Measurements from ENCODE around the gene ZGPAT. TPM values are rescaled to one million over a fixed set of nuclear protein-coding genes. Genes with fewer than 3 reads are reported as not detected.
A peak's percentile ranks its signal among the peaks of the same experiment; 100 is the strongest.

ZGPAT gene
- total RNA-seq, 1 donor from 2014 or later: 38.1 TPM

DNA sequence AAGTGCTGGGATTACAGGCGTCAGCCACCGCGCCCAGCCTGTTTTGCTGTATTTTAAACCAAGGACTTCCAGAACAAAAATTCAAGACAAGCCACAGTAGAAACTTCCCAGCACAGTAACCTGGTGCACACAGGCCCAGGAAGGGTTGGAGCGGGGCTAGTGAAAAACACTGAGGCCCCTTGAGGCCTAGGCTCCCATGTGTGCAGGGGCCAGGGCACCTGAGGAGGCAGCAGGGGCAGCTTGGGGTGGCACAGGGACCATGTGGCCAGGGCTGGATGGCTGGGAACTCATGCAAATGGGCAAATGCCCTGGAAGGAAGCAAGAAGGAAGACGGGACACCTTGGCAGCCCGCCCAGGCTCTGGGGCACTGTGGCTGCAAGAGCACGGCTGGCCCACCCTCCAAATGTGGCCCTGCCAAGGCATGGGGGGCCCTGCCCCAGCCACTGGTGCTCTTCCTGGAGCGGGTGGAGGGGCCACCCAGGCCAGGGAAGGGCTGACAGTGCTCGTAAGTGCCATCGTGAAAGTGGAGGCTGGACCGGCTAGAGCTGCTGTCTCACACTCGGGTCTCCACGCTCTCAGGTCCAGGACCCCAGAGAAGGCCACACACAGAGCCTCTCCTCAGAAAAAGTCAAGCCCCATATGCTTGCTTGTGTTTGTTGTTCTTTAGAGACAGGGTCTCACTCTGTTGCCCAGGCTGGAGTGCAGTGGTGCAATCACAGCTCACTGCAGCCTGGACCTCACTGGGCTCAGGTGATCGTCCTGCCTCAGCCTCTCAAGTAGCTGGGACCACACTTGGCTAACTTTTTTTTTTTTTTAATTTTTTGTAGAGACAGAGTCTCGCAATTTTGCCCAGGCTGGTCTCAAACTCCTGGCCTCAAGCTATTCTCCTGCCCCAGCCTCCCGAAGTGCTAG lies 42.0 kb downstream of the ZGPAT start:
- H3K36me3 Mint-ChIP-seq (ENCODE audit: low read depth): no peaks in the 10 kb centered on the region
- DNase-seq: no peak
- H3K4me3 Mint-ChIP-seq: peak overlapping the region; percentile 41
- intact Hi-C loops (cut with micrococcal nuclease): no loop called here
- peaks cover 11% of the 10 kb centered on the region for H3K4me1 Mint-ChIP-seq
- H3K27ac Mint-ChIP-seq: peak overlapping the region; percentile 67
- H3K27me3 Mint-ChIP-seq: no peaks in the 10 kb centered on the region
- no peaks in the 10 kb centered on the region for H3K9me3 Mint-ChIP-seq

- Mint-ChIP-seq H3K27me3 (peaks cover 1% of the 10 kb centered on the region), H3K27ac (peak overlapping the region; percentile 88)
- intact Hi-C loops (cut with micrococcal nuclease): loop anchor here (1.0 kb wide), 1 partner anchor 14 kb away; no protein-coding TSS in a partner anchor
Observed at GRCh38 chr20:63750807-63751470, 43.1 kb downstream of the ZGPAT start.

DNA sequence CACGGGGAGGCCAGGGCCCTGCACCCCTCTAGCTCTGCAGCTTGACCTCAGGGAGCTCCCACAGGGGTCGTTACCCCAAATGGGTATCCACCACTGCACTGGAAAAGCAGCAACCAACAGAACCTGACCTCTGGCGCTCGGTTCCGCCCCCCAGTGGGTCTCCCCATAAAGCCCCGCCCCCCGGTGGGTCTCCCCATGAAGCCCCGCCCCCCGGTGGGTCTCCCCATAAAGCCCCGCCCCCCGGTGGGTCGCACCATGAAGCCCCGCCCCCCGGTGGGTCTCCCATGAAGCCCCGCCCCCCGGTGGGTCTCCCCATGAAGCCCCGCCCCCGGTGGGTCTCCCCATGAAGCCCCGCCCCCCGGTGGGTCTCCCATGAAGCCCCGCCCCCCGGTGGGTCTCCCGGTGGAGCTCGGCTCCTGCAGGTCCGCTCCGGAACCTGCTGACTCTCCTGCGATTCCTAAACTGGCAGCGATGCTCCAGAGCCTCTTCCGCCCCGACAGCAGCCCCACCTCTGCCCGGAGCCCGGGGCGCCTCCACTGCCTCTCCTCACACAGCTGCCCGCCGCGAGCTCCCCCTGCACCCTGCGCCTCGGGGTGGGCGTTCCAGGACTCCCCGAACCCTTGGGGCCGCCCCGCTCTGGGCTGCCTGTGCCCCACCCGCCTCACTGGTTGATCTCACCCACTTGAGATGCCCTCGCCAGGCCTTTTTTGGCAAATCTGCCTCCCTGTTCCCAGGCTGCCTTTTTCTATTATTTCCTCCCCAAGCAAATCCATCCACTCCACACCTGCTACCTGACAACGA lies 43.8 kb downstream of the ZGPAT start:
- peak overlapping the region; percentile 73 for H3K4me3 Mint-ChIP-seq
- intact Hi-C loops (cut with micrococcal nuclease): loop anchor here (1.0 kb wide), 1 partner anchor 14 kb away; no protein-coding TSS in a partner anchor
- H3K36me3 Mint-ChIP-seq (ENCODE audit: low read depth): no peaks in the 10 kb centered on the region
- peak; percentile 80 for DNase-seq
- peaks cover 3% of the 10 kb centered on the region for H3K27me3 Mint-ChIP-seq
- H3K27ac Mint-ChIP-seq: peak overlapping the region; percentile 88
- no peaks in the 10 kb centered on the region for H3K9me3 Mint-ChIP-seq
- peaks cover 15% of the 10 kb centered on the region for H3K4me1 Mint-ChIP-seq

More at GRCh38 chr20:63750807-63751470, 43.1 kb downstream of the ZGPAT start:
- peaks cover 11% of the 10 kb centered on the region for H3K4me1 Mint-ChIP-seq
- no peaks in the 10 kb centered on the region for H3K36me3 Mint-ChIP-seq (ENCODE audit: low read depth)
- peak overlapping the region; percentile 73 for H3K4me3 Mint-ChIP-seq
- peak; percentile 88 for DNase-seq
- H3K9me3 Mint-ChIP-seq: no peaks in the 10 kb centered on the region

DNA sequence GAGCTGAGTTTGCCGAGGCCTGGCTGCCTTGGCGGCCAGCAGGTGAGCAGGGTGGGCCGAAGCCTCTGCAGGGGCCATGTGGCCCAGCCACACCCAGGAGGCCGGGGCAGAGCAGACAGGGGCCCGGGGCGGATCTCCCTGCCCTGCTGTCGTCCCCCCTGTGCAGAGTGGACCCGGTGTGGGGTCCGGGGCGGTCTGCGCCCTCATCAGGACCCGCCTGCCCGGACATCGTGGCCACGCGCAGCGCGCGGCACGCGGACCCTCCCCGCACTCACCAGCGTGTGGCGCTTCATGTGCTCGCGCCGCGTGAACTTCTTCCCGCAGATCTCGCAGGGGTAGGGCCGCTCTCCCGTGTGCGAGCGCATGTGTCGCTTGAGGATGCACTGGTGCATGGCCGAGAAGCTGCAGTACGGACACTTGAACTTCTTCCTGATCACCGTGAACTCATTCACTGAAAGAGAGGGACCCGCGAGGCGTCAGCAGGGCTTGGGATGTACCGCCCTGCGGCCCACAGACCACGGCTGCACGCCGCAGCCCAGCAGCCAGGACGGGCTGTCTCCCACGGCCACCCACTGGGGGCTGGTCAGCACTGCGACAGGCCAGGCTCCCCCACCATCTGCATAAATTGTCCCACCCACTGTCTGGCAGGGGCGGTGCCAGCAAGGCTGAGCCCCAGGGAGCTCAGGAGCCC lies 44.7 kb downstream of the ZGPAT start:
- H3K27ac Mint-ChIP-seq: no peak overlapping the region

DNA sequence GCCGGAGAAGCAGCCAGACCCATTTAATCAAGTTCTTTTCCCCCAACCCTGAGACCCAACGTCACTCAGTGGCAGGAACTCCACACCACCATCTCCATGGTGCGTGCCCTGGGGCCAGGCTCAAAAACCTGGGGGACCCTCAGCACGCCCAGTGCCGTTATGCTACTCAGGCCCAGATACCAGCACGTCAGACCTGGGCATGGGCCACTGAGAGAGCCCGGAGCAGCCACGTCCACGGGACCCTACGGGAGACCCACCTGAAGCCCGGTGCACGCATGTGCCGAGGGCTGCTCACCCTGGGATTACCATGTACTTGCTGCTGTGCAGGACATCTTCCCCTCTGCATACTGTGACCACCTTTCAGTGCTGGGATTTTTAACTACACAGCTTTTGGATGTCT lies 45.5 kb downstream of the ZGPAT start:
- no peaks in the 10 kb centered on the region for H3K9me3 Mint-ChIP-seq
- peaks cover 8% of the 10 kb centered on the region for H3K27me3 Mint-ChIP-seq
- DNase-seq: no peak
- intact Hi-C loops (cut with micrococcal nuclease): no loop called here
- H3K4me1 Mint-ChIP-seq: peaks cover 17% of the 10 kb centered on the region
- no peaks in the 10 kb centered on the region for H3K36me3 Mint-ChIP-seq (ENCODE audit: low read depth)
- H3K4me3 Mint-ChIP-seq: no peak overlapping the region
- H3K27ac Mint-ChIP-seq: no peak overlapping the region

More for the DNA sequence above, 44.7 kb downstream of the ZGPAT start:
- Mint-ChIP-seq H3K27me3 (peaks cover 6% of the 10 kb centered on the region), H3K4me1 (peaks cover 17% of the 10 kb centered on the region), H3K36me3 (ENCODE audit: low read depth) (no peaks in the 10 kb centered on the region), H3K4me3 (no peak overlapping the region), H3K9me3 (no peaks in the 10 kb centered on the region)
- intact Hi-C loops (cut with micrococcal nuclease): no loop called here
- no peak for DNase-seq

DNA sequence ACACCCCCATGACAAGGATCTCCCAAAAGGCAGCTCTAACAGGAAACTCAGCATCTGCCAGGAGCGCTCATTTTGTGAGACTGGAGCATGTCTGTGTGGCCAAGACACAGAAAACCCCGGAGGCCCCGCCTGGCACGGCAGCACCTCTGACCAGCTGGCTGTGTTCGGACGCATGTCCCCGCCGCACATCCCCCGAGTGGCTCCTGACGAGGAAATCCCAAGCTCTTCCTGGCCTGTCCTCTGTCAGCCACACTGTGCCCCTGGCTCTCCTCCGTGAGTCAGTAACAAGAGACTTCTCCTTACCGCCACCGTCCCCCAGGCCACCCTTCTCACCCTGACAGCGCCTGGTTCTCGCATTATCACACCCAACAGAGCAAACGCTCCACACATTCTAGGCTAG lies 46.2 kb downstream of the ZGPAT start:
- H3K27me3 Mint-ChIP-seq: peaks cover 9% of the 10 kb centered on the region
- peaks cover 17% of the 10 kb centered on the region for H3K4me1 Mint-ChIP-seq
- H3K27ac Mint-ChIP-seq: no peak overlapping the region
- no peak overlapping the region for H3K4me3 Mint-ChIP-seq
- intact Hi-C loops (cut with micrococcal nuclease): no loop called here
- DNase-seq: no peak
- no peaks in the 10 kb centered on the region for H3K9me3 Mint-ChIP-seq
- no peaks in the 10 kb centered on the region for H3K36me3 Mint-ChIP-seq (ENCODE audit: low read depth)

DNA sequence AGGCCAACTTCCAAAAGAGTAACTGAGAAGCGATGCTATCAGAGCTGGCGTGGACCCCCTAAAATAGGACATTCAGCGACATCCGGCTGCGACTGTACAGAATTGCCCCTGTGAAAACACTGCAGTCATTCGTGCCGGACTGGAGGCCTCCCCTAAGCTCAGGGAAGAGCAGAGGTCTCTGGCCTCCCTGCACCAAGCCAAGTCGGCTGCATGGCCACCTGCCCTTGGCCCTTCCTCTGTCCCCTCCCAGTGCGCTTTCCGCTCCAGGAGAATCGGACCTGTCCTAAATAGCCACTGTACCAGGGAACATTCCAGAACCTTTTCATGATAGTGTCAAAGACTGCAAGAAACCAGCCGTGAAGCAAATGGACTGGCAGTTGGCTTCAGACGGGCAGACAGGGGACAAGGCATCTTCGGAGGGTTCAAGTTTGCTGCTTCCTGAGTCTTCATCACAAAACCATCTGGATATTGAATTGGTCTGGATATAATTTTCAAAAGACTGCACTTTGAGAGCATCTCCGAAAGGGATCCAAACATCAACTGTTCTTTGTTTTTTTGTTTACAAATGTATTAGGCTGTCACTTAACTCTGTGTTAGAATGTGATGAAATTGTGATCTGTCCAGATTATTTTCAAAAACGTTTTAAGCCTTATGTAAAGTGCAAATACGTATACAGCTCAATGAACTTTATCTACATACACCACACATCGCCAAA lies 48.3 kb downstream of the ZGPAT start:
- H3K27me3 Mint-ChIP-seq: peaks cover 15% of the 10 kb centered on the region
- no peak overlapping the region for H3K4me3 Mint-ChIP-seq
- H3K4me1 Mint-ChIP-seq: peaks cover 10% of the 10 kb centered on the region
- H3K27ac Mint-ChIP-seq: peak overlapping the region; percentile 29
- H3K36me3 Mint-ChIP-seq (ENCODE audit: low read depth): no peaks in the 10 kb centered on the region
- intact Hi-C loops (cut with micrococcal nuclease): no loop called here
- H3K9me3 Mint-ChIP-seq: no peaks in the 10 kb centered on the region
- DNase-seq: no peak

DNA sequence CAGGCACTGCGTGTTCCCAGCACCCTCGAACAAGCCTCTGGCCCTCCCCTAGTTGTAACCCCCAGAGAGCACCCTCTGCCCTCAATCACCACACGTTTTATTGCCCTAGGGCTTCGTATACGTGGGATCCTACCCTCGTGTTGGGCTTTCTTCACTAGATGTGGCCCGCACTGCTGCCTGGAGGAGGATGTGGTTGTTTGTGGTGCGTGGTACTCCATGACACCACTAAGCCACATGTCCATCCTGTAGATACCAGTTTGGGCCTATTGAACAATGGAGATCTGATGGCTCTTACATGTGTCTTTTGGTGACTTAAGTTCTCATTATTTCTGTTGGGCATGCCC lies 48.8 kb downstream of the ZGPAT start:
- intact Hi-C loops (cut with micrococcal nuclease): no loop called here
- H3K9me3 Mint-ChIP-seq: no peaks in the 10 kb centered on the region
- no peak overlapping the region for H3K4me3 Mint-ChIP-seq
- H3K27me3 Mint-ChIP-seq: peaks cover 15% of the 10 kb centered on the region
- H3K4me1 Mint-ChIP-seq: peaks cover 7% of the 10 kb centered on the region
- peak; percentile 70 for DNase-seq
- H3K36me3 Mint-ChIP-seq (ENCODE audit: low read depth): no peaks in the 10 kb centered on the region
- peak overlapping the region; percentile 29 for H3K27ac Mint-ChIP-seq

GRCh38 chr20:63758152-63758551 lies 50.3 kb downstream of the ZGPAT start:
- no peak overlapping the region for H3K4me3 Mint-ChIP-seq
- intact Hi-C loops (cut with micrococcal nuclease): no loop called here
- no peak overlapping the region for H3K27ac Mint-ChIP-seq
- no peaks in the 10 kb centered on the region for H3K36me3 Mint-ChIP-seq (ENCODE audit: low read depth)
- peaks cover 19% of the 10 kb centered on the region for H3K27me3 Mint-ChIP-seq
- peaks cover 7% of the 10 kb centered on the region for H3K4me1 Mint-ChIP-seq
- DNase-seq: no peak
- no peaks in the 10 kb centered on the region for H3K9me3 Mint-ChIP-seq

GRCh38 chr20:63759377-63759901 lies 51.6 kb downstream of the ZGPAT start:
- DNase-seq: no peak
- Mint-ChIP-seq H3K4me1 (peaks cover 7% of the 10 kb centered on the region), H3K9me3 (no peaks in the 10 kb centered on the region), H3K27ac (no peak overlapping the region), H3K27me3 (peaks cover 21% of the 10 kb centered on the region), H3K4me3 (no peak overlapping the region), H3K36me3 (ENCODE audit: low read depth) (no peaks in the 10 kb centered on the region)
- intact Hi-C loops (cut with micrococcal nuclease): no loop called here

GRCh38 chr20:63765082-63765873 lies 57.4 kb downstream of the ZGPAT start:
- H3K4me1 Mint-ChIP-seq: no peaks in the 10 kb centered on the region
- DNase-seq: no peak
- H3K27ac Mint-ChIP-seq: no peak overlapping the region
- peaks cover 9% of the 10 kb centered on the region for H3K27me3 Mint-ChIP-seq
- no peaks in the 10 kb centered on the region for H3K36me3 Mint-ChIP-seq (ENCODE audit: low read depth)
- no peaks in the 10 kb centered on the region for H3K9me3 Mint-ChIP-seq
- no peak overlapping the region for H3K4me3 Mint-ChIP-seq
- intact Hi-C loops (cut with micrococcal nuclease): no loop called here

- Mint-ChIP-seq H3K4me3 (no peak overlapping the region), H3K36me3 (ENCODE audit: low read depth) (no peaks in the 10 kb centered on the region), H3K27ac (no peak overlapping the region), H3K27me3 (peaks cover 9% of the 10 kb centered on the region), H3K4me1 (no peaks in the 10 kb centered on the region), H3K9me3 (no peaks in the 10 kb centered on the region)
- intact Hi-C loops (cut with micrococcal nuclease): no loop called here
- DNase-seq: no peak
Observed at GRCh38 chr20:63765902-63766301, 58.1 kb downstream of the ZGPAT start.

All from activated CD4-positive, alpha-beta T cell treated with anti-CD3 and anti-CD28 coated beads, Interleukin-2, amount 10 ng/mL, durations not matched to agents 24 days and 14 days (primary cell).